Trophoblast cell (in vitro differentiated cells and primary cell): ENCODE results near the gene CCDC12.

Experiments used
- DNase-seq, 2 donors: peaks; one replicate each; pipeline ENCODE4 v3.0.0-alpha.2; 2016
- H2AFZ ChIP-seq: 2 replicates; pipeline ENCODE4 v1.6.1; 2013; ENCODE audit warnings: low read length, moderate library complexity, mild to moderate bottlenecking; ENCODE audit not compliant: insufficient read depth, poor library complexity
- H2AK5ac ChIP-seq: 2 replicates; pipeline ENCODE4 v1.6.1; 2013; ENCODE audit warnings: mild to moderate bottlenecking, low read length
- H2BK120ac ChIP-seq: 2 replicates; pipeline ENCODE4 v1.6.1; 2013; ENCODE audit warnings: low read length, mild to moderate bottlenecking, moderate library complexity; ENCODE audit not compliant: insufficient read depth, poor library complexity
- H2BK12ac ChIP-seq: 2 replicates; pipeline ENCODE4 v1.6.1; 2013; ENCODE audit warnings: mild to moderate bottlenecking, low read length, moderate library complexity
- H2BK5ac ChIP-seq: 2 replicates; pipeline ENCODE4 v1.6.1; 2013; ENCODE audit warnings: low read length, low read depth, moderate library complexity, mild to moderate bottlenecking; ENCODE audit not compliant: poor library complexity
- H3K14ac ChIP-seq: 2 replicates; pipeline ENCODE4 v1.6.1; 2013; ENCODE audit warnings: mild to moderate bottlenecking, low read length
- H3K18ac ChIP-seq: 2 replicates; pipeline ENCODE4 v1.6.1; 2013; ENCODE audit warnings: mild to moderate bottlenecking, low read length
- H3K23ac ChIP-seq: 2 replicates; pipeline ENCODE4 v1.6.1; 2013; ENCODE audit warnings: low read length
- H3K27ac ChIP-seq: 2 replicates; pipeline ENCODE4 v1.5.1; 2013; ENCODE audit warnings: low read depth, mild to moderate bottlenecking, inconsistent platforms, low read length, moderate library complexity
- H3K27me3 ChIP-seq: 2 replicates; pipeline ENCODE4 v1.6.1; 2013; ENCODE audit warnings: inconsistent platforms, mild to moderate bottlenecking, low read length, moderate library complexity; ENCODE audit not compliant: insufficient read depth
- H3K36me3 ChIP-seq, 2 experiments: 1 replicate in 1 of 2; 2 replicates in 1 of 2; pipeline ENCODE4 v1.6.1; 2013; ENCODE audit warnings: low read length in 2 of 2, mild to moderate bottlenecking in 2 of 2, moderate library complexity in 1 of 2; ENCODE audit not compliant: insufficient read depth in 2 of 2, control insufficient read depth in 1 of 2
- H3K4ac ChIP-seq: 2 replicates; pipeline ENCODE4 v1.6.1; 2013; ENCODE audit warnings: low read depth, mild to moderate bottlenecking, low read length, moderate library complexity
- H3K4me1 ChIP-seq, 2 experiments: 1 replicate in 1 of 2; 2 replicates in 1 of 2; pipeline ENCODE4 v1.6.1; 2013; ENCODE audit warnings: low read length in 2 of 2, mild to moderate bottlenecking in 2 of 2, moderate library complexity in 1 of 2; ENCODE audit not compliant: insufficient read depth in 2 of 2, control insufficient read depth in 1 of 2
- H3K4me2 ChIP-seq: 2 replicates; pipeline ENCODE4 v1.6.1; 2013; ENCODE audit warnings: inconsistent platforms, mild to moderate bottlenecking, low read length, moderate library complexity
- H3K4me3 ChIP-seq: 2 replicates; pipeline ENCODE4 v1.5.1; 2013; ENCODE audit warnings: mild to moderate bottlenecking, low read depth, low read length, inconsistent platforms
- H3K79me1 ChIP-seq: one replicate; pipeline ENCODE4 v1.6.1; 2013; ENCODE audit warnings: low read length
- H3K79me2 ChIP-seq: 2 replicates; pipeline ENCODE4 v1.6.1; 2013; ENCODE audit warnings: low read length, mild to moderate bottlenecking; ENCODE audit not compliant: control insufficient read depth, insufficient read depth, poor library complexity
- H3K9ac ChIP-seq: 2 replicates; pipeline ENCODE4 v1.6.1; 2013; ENCODE audit warnings: mild to moderate bottlenecking, low read length
- H3K9me3 ChIP-seq: 2 replicates; pipeline ENCODE4 v1.6.1; 2013; ENCODE audit warnings: low read depth, mild to moderate bottlenecking, control low read depth, inconsistent platforms, low read length; ENCODE audit not compliant: insufficient read depth
- H4K12ac ChIP-seq: 2 replicates; pipeline ENCODE4 v1.6.1; 2013; ENCODE audit warnings: low read depth, mild to moderate bottlenecking, low read length, moderate library complexity
- H4K8ac ChIP-seq: 2 replicates; pipeline ENCODE4 v1.6.1; 2013; ENCODE audit warnings: low read depth, mild to moderate bottlenecking, low read length, moderate library complexity
- H4K91ac ChIP-seq: one replicate; pipeline ENCODE4 v1.6.1; 2013; ENCODE audit warnings: low read depth, mild to moderate bottlenecking, low read length, moderate library complexity
- WGBS: extraction: QIAGEN DNeasy Blood & Tissue Kit; methylation state at CpG from one replicate; pipeline ENCODE4 v1.1.7; 2013; ENCODE audit warnings: missing lambda C conversion rate; ENCODE audit not compliant: insufficient read length, insufficient coverage; ENCODE audit errors: extremely low coverage; 5-methylcytosine and 5-hydroxymethylcytosine counted together

The CCDC12 gene

GRCh38 chr3:46916799-46917198 is 59.7 kb downstream of the CCDC12 start:
- Histone ChIP-seq H2BK12ac (no peak overlapping the region), H2BK5ac (no peak overlapping the region), H3K27ac (no peak overlapping the region), H3K4me1 (no peaks in the 10 kb centered on the region), H4K91ac (no peak overlapping the region), H3K79me2 (no peaks in the 10 kb centered on the region), H4K12ac (no peak overlapping the region), H3K4ac (no peak overlapping the region), H3K4me2 (no peak overlapping the region), H2AFZ (no peak overlapping the region), H4K8ac (no peak overlapping the region), H2BK120ac (no peak overlapping the region), H3K4me3 (no peak overlapping the region), H3K23ac (no peak overlapping the region), H3K14ac (no peak overlapping the region), H2AK5ac (no peak overlapping the region), H3K27me3 (no peaks in the 10 kb centered on the region), H3K9me3 (peaks cover 4% of the 10 kb centered on the region), H3K36me3 (peaks cover 24 to 25% of the 10 kb centered on the region in 2 experiments), H3K18ac (no peak overlapping the region), H3K9ac (no peak overlapping the region), H3K79me1 (no peaks in the 10 kb centered on the region)
- no CpG with 5 or more reads among the region's 3 CpGs for WGBS
- no peak for DNase-seq

GRCh38 chr3:46916278-46916677 is 60.3 kb downstream of the CCDC12 start:
- H3K79me1 ChIP-seq = no peaks in the 10 kb centered on the region
- no peak overlapping the region for H2BK120ac ChIP-seq
- H3K14ac ChIP-seq = no peak overlapping the region
- no peak overlapping the region for H3K23ac ChIP-seq
- no peak overlapping the region for H2BK5ac ChIP-seq
- H3K4me2 ChIP-seq = no peak overlapping the region
- no peak overlapping the region for H3K27ac ChIP-seq
- H2BK12ac ChIP-seq = no peak overlapping the region
- H3K36me3 ChIP-seq = peaks cover 19% of the 10 kb centered on the region in 2 experiments
- no peak overlapping the region for H2AFZ ChIP-seq
- no peak overlapping the region for H3K18ac ChIP-seq
- no peak overlapping the region for H3K9ac ChIP-seq
- no peak overlapping the region for H4K12ac ChIP-seq
- no peak overlapping the region for H2AK5ac ChIP-seq
- no peaks in the 10 kb centered on the region for H3K27me3 ChIP-seq
- no peak overlapping the region for H4K91ac ChIP-seq
- H3K79me2 ChIP-seq = no peaks in the 10 kb centered on the region
- H3K4me1 ChIP-seq = no peaks in the 10 kb centered on the region
- H3K4ac ChIP-seq = no peak overlapping the region
- H3K4me3 ChIP-seq = no peak overlapping the region
- H4K8ac ChIP-seq = no peak overlapping the region
- no peak for DNase-seq
- peaks cover 4% of the 10 kb centered on the region for H3K9me3 ChIP-seq
- WGBS = no CpG with 5 or more reads among the region's 1 CpG

- WGBS = no CpG with 5 or more reads among the region's 8 CpGs
- H3K4me2 ChIP-seq = no peak overlapping the region
- no peak overlapping the region for H3K4ac ChIP-seq
- H3K79me2 ChIP-seq = no peaks in the 10 kb centered on the region
- no peak overlapping the region for H3K9ac ChIP-seq
- DNase-seq = no peak
- H3K14ac ChIP-seq = no peak overlapping the region
- no peak overlapping the region for H2BK5ac ChIP-seq
- H2BK120ac ChIP-seq = no peak overlapping the region
- no peak overlapping the region for H2AFZ ChIP-seq
- H3K27me3 ChIP-seq = no peaks in the 10 kb centered on the region
- no peak overlapping the region for H3K23ac ChIP-seq
- no peak overlapping the region for H4K12ac ChIP-seq
- H3K36me3 ChIP-seq = peaks cover 10% of the 10 kb centered on the region in 2 experiments
- no peaks in the 10 kb centered on the region for H3K79me1 ChIP-seq
- no peak overlapping the region for H4K91ac ChIP-seq
- no peaks in the 10 kb centered on the region for H3K4me1 ChIP-seq
- H3K9me3 ChIP-seq = peaks cover 4% of the 10 kb centered on the region
- no peak overlapping the region for H2AK5ac ChIP-seq
- H3K27ac ChIP-seq = no peak overlapping the region
- no peak overlapping the region for H3K18ac ChIP-seq
- no peak overlapping the region for H4K8ac ChIP-seq
- H3K4me3 ChIP-seq = no peak overlapping the region
- no peak overlapping the region for H2BK12ac ChIP-seq
These were observed 61.2 kb downstream of the CCDC12 start for GRCh38 chr3:46915297-46915822.

- WGBS = no CpG with 5 or more reads among the region's 7 CpGs
- no peak overlapping the region for H3K4ac ChIP-seq
- H3K14ac ChIP-seq = no peak overlapping the region
- H3K9ac ChIP-seq = no peak overlapping the region
- H3K4me1 ChIP-seq = no peaks in the 10 kb centered on the region
- no peak overlapping the region for H2AK5ac ChIP-seq
- no peak overlapping the region for H3K4me2 ChIP-seq
- H2AFZ ChIP-seq = no peak overlapping the region
- DNase-seq = no peak
- no peak overlapping the region for H3K27ac ChIP-seq
- no peaks in the 10 kb centered on the region for H3K27me3 ChIP-seq
- H2BK120ac ChIP-seq = no peak overlapping the region
- no peak overlapping the region for H3K4me3 ChIP-seq
- no peaks in the 10 kb centered on the region for H3K79me2 ChIP-seq
- no peak overlapping the region for H4K8ac ChIP-seq
- no peak overlapping the region for H2BK5ac ChIP-seq
- no peaks in the 10 kb centered on the region for H3K79me1 ChIP-seq
- no peak overlapping the region for H2BK12ac ChIP-seq
- no peak overlapping the region for H3K23ac ChIP-seq
- no peak overlapping the region for H3K18ac ChIP-seq
- H4K12ac ChIP-seq = no peak overlapping the region
- peaks cover 8 to 9% of the 10 kb centered on the region in 2 experiments for H3K36me3 ChIP-seq
- H4K91ac ChIP-seq = no peak overlapping the region
- H3K9me3 ChIP-seq = peaks cover 4% of the 10 kb centered on the region
These were observed 61.7 kb downstream of the CCDC12 start for GRCh38 chr3:46914849-46915248.
